ENCODE data around the gene DUSP1. TPM values are rescaled to one million over a fixed set of nuclear protein-coding genes. Genes with fewer than 3 reads are reported as not detected.

The DUSP1 gene
- total RNA-seq, 4 donors from 2014 or later = 488 to 965 (median 649) TPM

- no peaks in the 10 kb centered on the region for H3K9me3 ChIP-seq
- H3K27me3 ChIP-seq = no peaks in the 10 kb centered on the region
- no peak overlapping the region for H3K27ac ChIP-seq
- H3K4me1 ChIP-seq = peaks cover 0 to 20% (median 6%) of the 10 kb centered on the region in 3 donors
- TF ChIP-seq EP300 (IDR thresholded peaks at IDR 0.05) = no peak
- no peak for TF ChIP-seq POLR2A (IDR thresholded peaks at IDR 0.05)
- no peak for TF ChIP-seq CTCF (IDR thresholded peaks at IDR 0.05)
- TF ChIP-seq POLR2AphosphoS5 (IDR thresholded peaks at IDR 0.05) = no peak
- 90% methylated on average over 2 of the region's 7 CpGs; no CpG with 5 or more reads in 1 of the 2 donors for WGBS, 2 donors (ENCODE audit: low coverage in 1 of 2)
- no peak for ATAC-seq
- H3K4me3 ChIP-seq = no peak overlapping the region
- no peaks in the 10 kb centered on the region for H3K36me3 ChIP-seq
Observed at GRCh38 chr5:172727551-172727950, 43.4 kb downstream of the DUSP1 start.

- ATAC-seq = no peak
- Histone ChIP-seq H3K4me3 (no peak overlapping the region), H3K36me3 (no peaks in the 10 kb centered on the region), H3K27me3 (no peaks in the 10 kb centered on the region), H3K4me1 (peaks cover 0 to 20% (median 6%) of the 10 kb centered on the region in 3 donors), H3K27ac (no peak overlapping the region), H3K9me3 (no peaks in the 10 kb centered on the region)
- TF ChIP-seq CTCF (IDR thresholded peaks at IDR 0.05) = no peak
- no peak for TF ChIP-seq POLR2A (IDR thresholded peaks at IDR 0.05)
- TF ChIP-seq EP300 (IDR thresholded peaks at IDR 0.05) = no peak
- no peak for TF ChIP-seq POLR2AphosphoS5 (IDR thresholded peaks at IDR 0.05)
- no CpG with 5 or more reads among the region's 11 CpGs for WGBS, 2 donors (ENCODE audit: low coverage in 1 of 2)
Observed at GRCh38 chr5:172726966-172727365, 44.0 kb downstream of the DUSP1 start.

- Histone ChIP-seq H3K27ac (no peak overlapping the region), H3K27me3 (no peaks in the 10 kb centered on the region), H3K4me1 (peaks cover 0 to 22% (median 10%) of the 10 kb centered on the region in 3 donors), H3K36me3 (no peaks in the 10 kb centered on the region), H3K4me3 (no peak overlapping the region), H3K9me3 (no peaks in the 10 kb centered on the region)
- 86 to 100% methylated on average over 1 to 4 of the region's 5 CpGs for WGBS, 2 donors (ENCODE audit: low coverage in 1 of 2)
- no peak for TF ChIP-seq CTCF (IDR thresholded peaks at IDR 0.05)
- TF ChIP-seq POLR2A (IDR thresholded peaks at IDR 0.05) = no peak
- TF ChIP-seq EP300 (IDR thresholded peaks at IDR 0.05) = no peak
- TF ChIP-seq POLR2AphosphoS5 (IDR thresholded peaks at IDR 0.05) = no peak
- no peak for ATAC-seq
Observed at GRCh38 chr5:172725785-172726184, 45.2 kb downstream of the DUSP1 start.

- Histone ChIP-seq H3K27ac (no peak overlapping the region), H3K9me3 (no peaks in the 10 kb centered on the region), H3K27me3 (no peaks in the 10 kb centered on the region), H3K4me3 (no peak overlapping the region), H3K4me1 (peaks cover 0 to 22% (median 10%) of the 10 kb centered on the region in 3 donors), H3K36me3 (no peaks in the 10 kb centered on the region)
- no CpG with 5 or more reads among the region's 10 CpGs for WGBS, 2 donors (ENCODE audit: low coverage in 1 of 2)
- no peak for ATAC-seq
- TF ChIP-seq CTCF (IDR thresholded peaks at IDR 0.05) (no peak), POLR2AphosphoS5 (IDR thresholded peaks at IDR 0.05) (no peak), EP300 (IDR thresholded peaks at IDR 0.05) (no peak), POLR2A (IDR thresholded peaks at IDR 0.05) (no peak)
Observed at GRCh38 chr5:172725273-172725672, 45.7 kb downstream of the DUSP1 start.

Measured in gastroesophageal sphincter (tissue), 4 donors.